Neural cell (in vitro differentiated cells): ENCODE results near the gene HDLBP.

Source experiments
- POLR2AphosphoS5 ChIP-seq: IDR thresholded peaks from 2 replicates; pipeline ENCODE4 v1.6.1; 2012
- RAD21 ChIP-seq: fragments of 450-650 bp; conservative IDR thresholded peaks from 2 replicates; pipeline ENCODE4 v1.6.1; 2014; ENCODE audit warnings: antibody characterized with exemption, mild to moderate bottlenecking, moderate library complexity
- TF ChIP-seq, protein P1 (sequence below): fragments of 450-650 bp; IDR thresholded peaks from 2 replicates; pipeline ENCODE4 v1.5.1; 2014; ENCODE audit warnings: antibody characterized with exemption, mild to moderate bottlenecking, moderate library complexity; ENCODE audit not compliant: poor library complexity, severe bottlenecking

- TF ChIP-seq, protein P1, sequence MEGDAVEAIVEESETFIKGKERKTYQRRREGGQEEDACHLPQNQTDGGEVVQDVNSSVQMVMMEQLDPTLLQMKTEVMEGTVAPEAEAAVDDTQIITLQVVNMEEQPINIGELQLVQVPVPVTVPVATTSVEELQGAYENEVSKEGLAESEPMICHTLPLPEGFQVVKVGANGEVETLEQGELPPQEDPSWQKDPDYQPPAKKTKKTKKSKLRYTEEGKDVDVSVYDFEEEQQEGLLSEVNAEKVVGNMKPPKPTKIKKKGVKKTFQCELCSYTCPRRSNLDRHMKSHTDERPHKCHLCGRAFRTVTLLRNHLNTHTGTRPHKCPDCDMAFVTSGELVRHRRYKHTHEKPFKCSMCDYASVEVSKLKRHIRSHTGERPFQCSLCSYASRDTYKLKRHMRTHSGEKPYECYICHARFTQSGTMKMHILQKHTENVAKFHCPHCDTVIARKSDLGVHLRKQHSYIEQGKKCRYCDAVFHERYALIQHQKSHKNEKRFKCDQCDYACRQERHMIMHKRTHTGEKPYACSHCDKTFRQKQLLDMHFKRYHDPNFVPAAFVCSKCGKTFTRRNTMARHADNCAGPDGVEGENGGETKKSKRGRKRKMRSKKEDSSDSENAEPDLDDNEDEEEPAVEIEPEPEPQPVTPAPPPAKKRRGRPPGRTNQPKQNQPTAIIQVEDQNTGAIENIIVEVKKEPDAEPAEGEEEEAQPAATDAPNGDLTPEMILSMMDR = no peak
- no peak for TF ChIP-seq POLR2AphosphoS5
- no peak for TF ChIP-seq RAD21
Observed at GRCh38 chr2:241352227-241352626, 36.8 kb upstream of the HDLBP start.
